Measurements from ENCODE around the gene CHTOP. TPM values are rescaled to one million over a fixed set of nuclear protein-coding genes. Genes with fewer than 3 reads are reported as not detected.

CHTOP gene
- total RNA-seq, 4 donors from 2014 or later = 35.2 to 86.1 (median 65.2) TPM

- H3K4me3 ChIP-seq = no peak overlapping the region
- H3K9me3 ChIP-seq = no peaks in the 10 kb centered on the region
- no peak for DNase-seq
- TF ChIP-seq POLR2AphosphoS5 (IDR thresholded peaks at IDR 0.05) (no peak), CTCF (IDR thresholded peaks at IDR 0.05) (no peak), EP300 (IDR thresholded peaks at IDR 0.05; ENCODE audit: low read depth) (no peak), POLR2A (IDR thresholded peaks at IDR 0.05) (no peak)
- H3K4me1 ChIP-seq = peaks cover 4 to 25% (median 15%) of the 10 kb centered on the region in 4 donors
- in situ Hi-C loops (cut with MboI; ENCODE audit: low pct_ligation_motif_present in 1 of 4, low pct_unique_long_range_greater_than_20kb in 1 of 4, low sequenced_read_pairs in 3 of 4) (no loop called here), intact Hi-C loops (cut with DNase I; ENCODE audit: low total_unique reads) (no loop called here)
- peak overlapping the region in 2 of 4 donors; percentile 28 to 90 for H3K27ac ChIP-seq
- H3K27me3 ChIP-seq = no peaks in the 10 kb centered on the region
- no peaks in the 10 kb centered on the region for H3K36me3 ChIP-seq
- WGBS, 2 donors (ENCODE audit: low coverage in 1 of 2) = 74 to 92% methylated on average over 6 to 7 of the region's 7 CpGs
These were observed 10.8 kb upstream of the CHTOP start for GRCh38 chr1:153623101-153623500.

GRCh38 chr1:153624965-153625611, 8.8 kb upstream of the CHTOP start:
- no peak overlapping the region for H3K4me3 ChIP-seq
- intact Hi-C loops (cut with DNase I; ENCODE audit: low total_unique reads) = no loop called here
- no peaks in the 10 kb centered on the region for H3K9me3 ChIP-seq
- WGBS, 2 donors (ENCODE audit: low coverage in 1 of 2) = 72 to 74% methylated on average over 4 to 10 of the region's 10 CpGs
- no peaks in the 10 kb centered on the region for H3K36me3 ChIP-seq
- TF ChIP-seq EP300 (IDR thresholded peaks at IDR 0.05; ENCODE audit: low read depth) (no peak), CTCF (IDR thresholded peaks at IDR 0.05) (no peak), POLR2AphosphoS5 (IDR thresholded peaks at IDR 0.05) (no peak), POLR2A (IDR thresholded peaks at IDR 0.05) (no peak)
- H3K27ac ChIP-seq = peak overlapping the region; percentile 83 to 95 (median 90)
- H3K4me1 ChIP-seq = peaks cover 4 to 29% (median 16%) of the 10 kb centered on the region in 4 donors
- DNase-seq = no peak
- no peaks in the 10 kb centered on the region for H3K27me3 ChIP-seq
- in situ Hi-C loops (cut with MboI; ENCODE audit: low pct_ligation_motif_present in 1 of 4, low pct_unique_long_range_greater_than_20kb in 1 of 4, low sequenced_read_pairs in 3 of 4) = no loop called here

GRCh38 chr1:153626477-153626903, 7.4 kb upstream of the CHTOP start:
- in situ Hi-C loops (cut with MboI; ENCODE audit: low pct_ligation_motif_present in 1 of 4, low pct_unique_long_range_greater_than_20kb in 1 of 4, low sequenced_read_pairs in 3 of 4) (no loop called here), intact Hi-C loops (cut with DNase I; ENCODE audit: low total_unique reads) (no loop called here)
- H3K27ac ChIP-seq = peak overlapping the region; percentile 83 to 95 (median 90)
- no peaks in the 10 kb centered on the region for H3K36me3 ChIP-seq
- no peaks in the 10 kb centered on the region for H3K9me3 ChIP-seq
- H3K4me1 ChIP-seq = peaks cover 4 to 43% (median 25%) of the 10 kb centered on the region in 4 donors
- peak overlapping the region; percentile 37 to 49 (median 41) for H3K4me3 ChIP-seq
- 60 to 66% methylated on average over 1 to 3 of the region's 3 CpGs for WGBS, 2 donors (ENCODE audit: low coverage in 1 of 2)
- H3K27me3 ChIP-seq = no peaks in the 10 kb centered on the region
- DNase-seq = no peak
- TF ChIP-seq EP300 (IDR thresholded peaks at IDR 0.05; ENCODE audit: low read depth) (no peak), CTCF (IDR thresholded peaks at IDR 0.05) (no peak), POLR2AphosphoS5 (IDR thresholded peaks at IDR 0.05) (no peak), POLR2A (IDR thresholded peaks at IDR 0.05) (no peak)

- Histone ChIP-seq H3K36me3 (no peaks in the 10 kb centered on the region), H3K9me3 (no peaks in the 10 kb centered on the region), H3K27me3 (no peaks in the 10 kb centered on the region), H3K4me3 (peak within 1 kb of the TSS; percentile 37 to 49 (median 41)), H3K27ac (peak within 1 kb of the TSS; percentile 83 to 95 (median 90)), H3K4me1 (peaks cover 4 to 44% (median 25%) of the 10 kb centered on the region in 4 donors)
- in situ Hi-C loops (cut with MboI; ENCODE audit: low pct_ligation_motif_present in 1 of 4, low pct_unique_long_range_greater_than_20kb in 1 of 4, low sequenced_read_pairs in 3 of 4) (no loop called here), intact Hi-C loops (cut with DNase I; ENCODE audit: low total_unique reads) (no loop called here)
- peak; percentile 71 for DNase-seq
- TF ChIP-seq CTCF (IDR thresholded peaks at IDR 0.05) = peak in 3 of 5 experiments; percentile 47 to 65 (median 63)
- no peak for TF ChIP-seq EP300 (IDR thresholded peaks at IDR 0.05; ENCODE audit: low read depth)
- peak; percentile 81 for TF ChIP-seq POLR2A (IDR thresholded peaks at IDR 0.05)
- peak; percentile 72 to 88 (median 74) for TF ChIP-seq POLR2AphosphoS5 (IDR thresholded peaks at IDR 0.05)
- 30 to 31% methylated on average over 8 to 28 of the region's 28 CpGs for WGBS, 2 donors (ENCODE audit: low coverage in 1 of 2)
These were observed 6.8 kb upstream of the CHTOP start, which contains the start of gene S100A13 for GRCh38 chr1:153626904-153627714. S100A13 (minus strand) TSS chr1:153627505; CDS start chr1:153626472, 1,033 bp downstream.
